Nephron progenitor cell (in vitro differentiated cells): Measurements from ENCODE around the gene C1orf116.
A peak's percentile ranks its signal among the peaks of the same experiment; 100 is the strongest.

ENCODE experiments used
- DNase-seq: peaks from one replicate; pipeline ENCODE4 v3.0.0; 2021
- H3K27ac Mint-ChIP-seq: 2 replicates; pipeline ENCODE4 v1.8.0; 2021; ENCODE audit warnings: mild to moderate bottlenecking, moderate library complexity, mixed read lengths
- H3K27me3 Mint-ChIP-seq: 2 replicates; pipeline ENCODE4 v1.8.0; 2021; ENCODE audit warnings: mild to moderate bottlenecking, low read depth, mixed read lengths; ENCODE audit not compliant: poor library complexity
- H3K36me3 Mint-ChIP-seq: 2 replicates; pipeline ENCODE4 v1.8.0; 2021; ENCODE audit warnings: low read depth, mixed read lengths
- H3K4me1 Mint-ChIP-seq: 2 replicates; pipeline ENCODE4 v1.8.0; 2021; ENCODE audit warnings: mixed read lengths
- H3K4me3 Mint-ChIP-seq: 2 replicates; pipeline ENCODE4 v1.8.0; 2021; ENCODE audit warnings: mild to moderate bottlenecking, moderate library complexity, mixed read lengths
- H3K9me3 Mint-ChIP-seq: 2 replicates; pipeline ENCODE4 v1.8.0; 2021; ENCODE audit warnings: mild to moderate bottlenecking, moderate library complexity, mixed read lengths
- CTCF ChIP-seq: fragments of 200-600 bp; sonication (generic); IDR thresholded peaks from 2 replicates; pipeline ENCODE4 v1.5.0; 2021; ENCODE audit warnings: antibody characterized with exemption

Gene C1orf116

GRCh38 chr1:207058878-207059867 is 26.6 kb upstream of the C1orf116 start:
- Mint-ChIP-seq H3K4me3 (no peak overlapping the region), H3K36me3 (peaks cover 8% of the 10 kb centered on the region), H3K27ac (peak overlapping the region; percentile 62), H3K4me1 (peaks cover 16% of the 10 kb centered on the region), H3K27me3 (peaks cover 20% of the 10 kb centered on the region), H3K9me3 (no peaks in the 10 kb centered on the region)
- no peak for TF ChIP-seq CTCF
- peak; percentile 15 for DNase-seq

GRCh38 chr1:207058252-207058651 is 25.7 kb upstream of the C1orf116 start:
- no peak for TF ChIP-seq CTCF
- Mint-ChIP-seq H3K27ac (no peak overlapping the region), H3K27me3 (peaks cover 24% of the 10 kb centered on the region), H3K4me1 (peaks cover 20% of the 10 kb centered on the region), H3K36me3 (no peaks in the 10 kb centered on the region), H3K4me3 (no peak overlapping the region), H3K9me3 (no peaks in the 10 kb centered on the region)
- no peak for DNase-seq

- Mint-ChIP-seq H3K36me3 (no peaks in the 10 kb centered on the region), H3K4me1 (peaks cover 35% of the 10 kb centered on the region), H3K4me3 (no peak overlapping the region), H3K27me3 (peaks cover 30% of the 10 kb centered on the region), H3K9me3 (peaks cover 7% of the 10 kb centered on the region), H3K27ac (no peak overlapping the region)
- DNase-seq = no peak
- no peak for TF ChIP-seq CTCF
These were observed 24.1 kb upstream of the C1orf116 start for GRCh38 chr1:207056673-207057072.

GRCh38 chr1:207055386-207056001 is 22.9 kb upstream of the C1orf116 start:
- Mint-ChIP-seq H3K27ac (no peak overlapping the region), H3K4me3 (no peak overlapping the region), H3K4me1 (peaks cover 43% of the 10 kb centered on the region), H3K9me3 (peaks cover 10% of the 10 kb centered on the region), H3K27me3 (peaks cover 30% of the 10 kb centered on the region), H3K36me3 (no peaks in the 10 kb centered on the region)
- no peak for TF ChIP-seq CTCF
- no peak for DNase-seq

- Mint-ChIP-seq H3K36me3 (no peaks in the 10 kb centered on the region), H3K27ac (no peak overlapping the region), H3K9me3 (peaks cover 10% of the 10 kb centered on the region), H3K4me3 (peak overlapping the region; percentile 37), H3K27me3 (peaks cover 30% of the 10 kb centered on the region), H3K4me1 (peaks cover 42% of the 10 kb centered on the region)
- DNase-seq = no peak
- TF ChIP-seq CTCF = no peak
These were observed 21.9 kb upstream of the C1orf116 start for GRCh38 chr1:207054491-207054890.
